Measurements from ENCODE around the gene RIC8A.

DNA sequence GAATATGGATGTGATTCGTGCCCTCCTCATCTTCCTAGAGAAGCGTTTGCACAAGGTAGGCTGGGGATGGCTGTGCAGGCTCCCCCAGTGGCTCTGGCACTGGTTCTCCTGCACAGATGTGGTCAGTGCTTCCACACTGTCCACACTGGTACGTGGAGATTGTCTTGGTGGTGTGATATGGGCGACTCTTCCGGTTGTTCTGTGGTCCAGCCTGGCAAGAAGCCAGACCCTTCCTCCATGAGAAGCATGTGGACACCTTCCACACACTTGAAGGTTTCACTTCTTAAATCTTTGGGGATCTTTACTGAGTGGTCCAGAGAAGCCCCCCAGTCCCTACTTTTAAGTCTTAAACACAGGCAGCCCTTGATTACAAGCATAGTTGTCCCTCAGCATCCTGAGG, 3.8 kb downstream of the RIC8A start:
- no peak for TF ChIP-seq MECOM (CRISPR knock-in tag; IDR thresholded peaks at IDR 0.05)
- TF ChIP-seq RAD21 (CRISPR knock-in tag; conservative IDR thresholded peaks at IDR 0.05 in 1 of 2, IDR thresholded peaks at IDR 0.05 in 1 of 2), result no peak
- TF ChIP-seq, protein P1, sequence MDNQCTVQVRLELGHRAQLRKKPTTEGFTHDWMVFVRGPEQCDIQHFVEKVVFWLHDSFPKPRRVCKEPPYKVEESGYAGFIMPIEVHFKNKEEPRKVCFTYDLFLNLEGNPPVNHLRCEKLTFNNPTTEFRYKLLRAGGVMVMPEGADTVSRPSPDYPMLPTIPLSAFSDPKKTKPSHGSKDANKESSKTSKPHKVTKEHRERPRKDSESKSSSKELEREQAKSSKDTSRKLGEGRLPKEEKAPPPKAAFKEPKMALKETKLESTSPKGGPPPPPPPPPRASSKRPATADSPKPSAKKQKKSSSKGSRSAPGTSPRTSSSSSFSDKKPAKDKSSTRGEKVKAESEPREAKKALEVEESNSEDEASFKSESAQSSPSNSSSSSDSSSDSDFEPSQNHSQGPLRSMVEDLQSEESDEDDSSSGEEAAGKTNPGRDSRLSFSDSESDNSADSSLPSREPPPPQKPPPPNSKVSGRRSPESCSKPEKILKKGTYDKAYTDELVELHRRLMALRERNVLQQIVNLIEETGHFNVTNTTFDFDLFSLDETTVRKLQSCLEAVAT (IDR thresholded peaks at IDR 0.05), result no peak
- TF ChIP-seq SETDB1 (IDR thresholded peaks at IDR 0.05; ENCODE audit: low read length), result no peak
- no peak for TF ChIP-seq MXI1 (IDR thresholded peaks at IDR 0.05; ENCODE audit: low read depth, low read length)
- TF ChIP-seq, protein P2, sequence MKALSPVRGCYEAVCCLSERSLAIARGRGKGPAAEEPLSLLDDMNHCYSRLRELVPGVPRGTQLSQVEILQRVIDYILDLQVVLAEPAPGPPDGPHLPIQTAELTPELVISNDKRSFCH (CRISPR knock-in tag; IDR thresholded peaks at IDR 0.05), result no peak
- TF ChIP-seq, protein P2 (tag; IDR thresholded peaks at IDR 0.05), result no peak
- TF ChIP-seq, protein P3, sequence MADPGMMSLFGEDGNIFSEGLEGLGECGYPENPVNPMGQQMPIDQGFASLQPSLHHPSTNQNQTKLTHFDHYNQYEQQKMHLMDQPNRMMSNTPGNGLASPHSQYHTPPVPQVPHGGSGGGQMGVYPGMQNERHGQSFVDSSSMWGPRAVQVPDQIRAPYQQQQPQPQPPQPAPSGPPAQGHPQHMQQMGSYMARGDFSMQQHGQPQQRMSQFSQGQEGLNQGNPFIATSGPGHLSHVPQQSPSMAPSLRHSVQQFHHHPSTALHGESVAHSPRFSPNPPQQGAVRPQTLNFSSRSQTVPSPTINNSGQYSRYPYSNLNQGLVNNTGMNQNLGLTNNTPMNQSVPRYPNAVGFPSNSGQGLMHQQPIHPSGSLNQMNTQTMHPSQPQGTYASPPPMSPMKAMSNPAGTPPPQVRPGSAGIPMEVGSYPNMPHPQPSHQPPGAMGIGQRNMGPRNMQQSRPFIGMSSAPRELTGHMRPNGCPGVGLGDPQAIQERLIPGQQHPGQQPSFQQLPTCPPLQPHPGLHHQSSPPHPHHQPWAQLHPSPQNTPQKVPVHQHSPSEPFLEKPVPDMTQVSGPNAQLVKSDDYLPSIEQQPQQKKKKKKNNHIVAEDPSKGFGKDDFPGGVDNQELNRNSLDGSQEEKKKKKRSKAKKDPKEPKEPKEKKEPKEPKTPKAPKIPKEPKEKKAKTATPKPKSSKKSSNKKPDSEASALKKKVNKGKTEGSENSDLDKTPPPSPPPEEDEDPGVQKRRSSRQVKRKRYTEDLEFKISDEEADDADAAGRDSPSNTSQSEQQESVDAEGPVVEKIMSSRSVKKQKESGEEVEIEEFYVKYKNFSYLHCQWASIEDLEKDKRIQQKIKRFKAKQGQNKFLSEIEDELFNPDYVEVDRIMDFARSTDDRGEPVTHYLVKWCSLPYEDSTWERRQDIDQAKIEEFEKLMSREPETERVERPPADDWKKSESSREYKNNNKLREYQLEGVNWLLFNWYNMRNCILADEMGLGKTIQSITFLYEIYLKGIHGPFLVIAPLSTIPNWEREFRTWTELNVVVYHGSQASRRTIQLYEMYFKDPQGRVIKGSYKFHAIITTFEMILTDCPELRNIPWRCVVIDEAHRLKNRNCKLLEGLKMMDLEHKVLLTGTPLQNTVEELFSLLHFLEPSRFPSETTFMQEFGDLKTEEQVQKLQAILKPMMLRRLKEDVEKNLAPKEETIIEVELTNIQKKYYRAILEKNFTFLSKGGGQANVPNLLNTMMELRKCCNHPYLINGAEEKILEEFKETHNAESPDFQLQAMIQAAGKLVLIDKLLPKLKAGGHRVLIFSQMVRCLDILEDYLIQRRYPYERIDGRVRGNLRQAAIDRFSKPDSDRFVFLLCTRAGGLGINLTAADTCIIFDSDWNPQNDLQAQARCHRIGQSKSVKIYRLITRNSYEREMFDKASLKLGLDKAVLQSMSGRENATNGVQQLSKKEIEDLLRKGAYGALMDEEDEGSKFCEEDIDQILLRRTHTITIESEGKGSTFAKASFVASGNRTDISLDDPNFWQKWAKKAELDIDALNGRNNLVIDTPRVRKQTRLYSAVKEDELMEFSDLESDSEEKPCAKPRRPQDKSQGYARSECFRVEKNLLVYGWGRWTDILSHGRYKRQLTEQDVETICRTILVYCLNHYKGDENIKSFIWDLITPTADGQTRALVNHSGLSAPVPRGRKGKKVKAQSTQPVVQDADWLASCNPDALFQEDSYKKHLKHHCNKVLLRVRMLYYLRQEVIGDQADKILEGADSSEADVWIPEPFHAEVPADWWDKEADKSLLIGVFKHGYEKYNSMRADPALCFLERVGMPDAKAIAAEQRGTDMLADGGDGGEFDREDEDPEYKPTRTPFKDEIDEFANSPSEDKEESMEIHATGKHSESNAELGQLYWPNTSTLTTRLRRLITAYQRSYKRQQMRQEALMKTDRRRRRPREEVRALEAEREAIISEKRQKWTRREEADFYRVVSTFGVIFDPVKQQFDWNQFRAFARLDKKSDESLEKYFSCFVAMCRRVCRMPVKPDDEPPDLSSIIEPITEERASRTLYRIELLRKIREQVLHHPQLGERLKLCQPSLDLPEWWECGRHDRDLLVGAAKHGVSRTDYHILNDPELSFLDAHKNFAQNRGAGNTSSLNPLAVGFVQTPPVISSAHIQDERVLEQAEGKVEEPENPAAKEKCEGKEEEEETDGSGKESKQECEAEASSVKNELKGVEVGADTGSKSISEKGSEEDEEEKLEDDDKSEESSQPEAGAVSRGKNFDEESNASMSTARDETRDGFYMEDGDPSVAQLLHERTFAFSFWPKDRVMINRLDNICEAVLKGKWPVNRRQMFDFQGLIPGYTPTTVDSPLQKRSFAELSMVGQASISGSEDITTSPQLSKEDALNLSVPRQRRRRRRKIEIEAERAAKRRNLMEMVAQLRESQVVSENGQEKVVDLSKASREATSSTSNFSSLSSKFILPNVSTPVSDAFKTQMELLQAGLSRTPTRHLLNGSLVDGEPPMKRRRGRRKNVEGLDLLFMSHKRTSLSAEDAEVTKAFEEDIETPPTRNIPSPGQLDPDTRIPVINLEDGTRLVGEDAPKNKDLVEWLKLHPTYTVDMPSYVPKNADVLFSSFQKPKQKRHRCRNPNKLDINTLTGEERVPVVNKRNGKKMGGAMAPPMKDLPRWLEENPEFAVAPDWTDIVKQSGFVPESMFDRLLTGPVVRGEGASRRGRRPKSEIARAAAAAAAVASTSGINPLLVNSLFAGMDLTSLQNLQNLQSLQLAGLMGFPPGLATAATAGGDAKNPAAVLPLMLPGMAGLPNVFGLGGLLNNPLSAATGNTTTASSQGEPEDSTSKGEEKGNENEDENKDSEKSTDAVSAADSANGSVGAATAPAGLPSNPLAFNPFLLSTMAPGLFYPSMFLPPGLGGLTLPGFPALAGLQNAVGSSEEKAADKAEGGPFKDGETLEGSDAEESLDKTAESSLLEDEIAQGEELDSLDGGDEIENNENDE (IDR thresholded peaks at IDR 0.05; ENCODE audit: low read depth, low read length), result no peak
- TF ChIP-seq, protein P4, sequence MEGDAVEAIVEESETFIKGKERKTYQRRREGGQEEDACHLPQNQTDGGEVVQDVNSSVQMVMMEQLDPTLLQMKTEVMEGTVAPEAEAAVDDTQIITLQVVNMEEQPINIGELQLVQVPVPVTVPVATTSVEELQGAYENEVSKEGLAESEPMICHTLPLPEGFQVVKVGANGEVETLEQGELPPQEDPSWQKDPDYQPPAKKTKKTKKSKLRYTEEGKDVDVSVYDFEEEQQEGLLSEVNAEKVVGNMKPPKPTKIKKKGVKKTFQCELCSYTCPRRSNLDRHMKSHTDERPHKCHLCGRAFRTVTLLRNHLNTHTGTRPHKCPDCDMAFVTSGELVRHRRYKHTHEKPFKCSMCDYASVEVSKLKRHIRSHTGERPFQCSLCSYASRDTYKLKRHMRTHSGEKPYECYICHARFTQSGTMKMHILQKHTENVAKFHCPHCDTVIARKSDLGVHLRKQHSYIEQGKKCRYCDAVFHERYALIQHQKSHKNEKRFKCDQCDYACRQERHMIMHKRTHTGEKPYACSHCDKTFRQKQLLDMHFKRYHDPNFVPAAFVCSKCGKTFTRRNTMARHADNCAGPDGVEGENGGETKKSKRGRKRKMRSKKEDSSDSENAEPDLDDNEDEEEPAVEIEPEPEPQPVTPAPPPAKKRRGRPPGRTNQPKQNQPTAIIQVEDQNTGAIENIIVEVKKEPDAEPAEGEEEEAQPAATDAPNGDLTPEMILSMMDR (IDR thresholded peaks at IDR 0.05 in 2 of 3, conservative IDR thresholded peaks at IDR 0.05 in 1 of 3; ENCODE audit: insufficient read depth in 2 of 3, low read depth in 1 of 3, low read length in 3 of 3), result no peak
- TF ChIP-seq, protein P5, sequence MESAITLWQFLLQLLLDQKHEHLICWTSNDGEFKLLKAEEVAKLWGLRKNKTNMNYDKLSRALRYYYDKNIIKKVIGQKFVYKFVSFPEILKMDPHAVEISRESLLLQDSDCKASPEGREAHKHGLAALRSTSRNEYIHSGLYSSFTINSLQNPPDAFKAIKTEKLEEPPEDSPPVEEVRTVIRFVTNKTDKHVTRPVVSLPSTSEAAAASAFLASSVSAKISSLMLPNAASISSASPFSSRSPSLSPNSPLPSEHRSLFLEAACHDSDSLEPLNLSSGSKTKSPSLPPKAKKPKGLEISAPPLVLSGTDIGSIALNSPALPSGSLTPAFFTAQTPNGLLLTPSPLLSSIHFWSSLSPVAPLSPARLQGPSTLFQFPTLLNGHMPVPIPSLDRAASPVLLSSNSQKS (CRISPR knock-in tag; IDR thresholded peaks at IDR 0.05), result no peak
- no peak for TF ChIP-seq ZNF3 (CRISPR knock-in tag; IDR thresholded peaks at IDR 0.05)
